Activated naive CD4-positive, alpha-beta T cell treated with anti-CD3 and anti-CD28 coated beads for 36 hours (primary cell): ENCODE results near the gene KMT5B. TPM values are rescaled to one million over a fixed set of nuclear protein-coding genes. Genes with fewer than 3 reads are reported as not detected.
A peak's percentile ranks its signal among the peaks of the same experiment; 100 is the strongest.

ENCODE experiments used
- CTCF ChIA-PET: fragments of 350-600 bp; sonication (Branson Sonifier 250); formaldehyde crosslinking; loops from one replicate; lab custom pipeline; 2021; ENCODE audit warnings: antibody characterized with exemption; lab: Charles Lee
- DNase-seq: peaks from one replicate; pipeline ENCODE4 v3.0.0-alpha.2; 2020
- H3K27ac Mint-ChIP-seq: one replicate; pipeline ENCODE4 v1.8.0; 2021; ENCODE audit warnings: mild to moderate bottlenecking, mixed read lengths
- H3K27me3 Mint-ChIP-seq: one replicate; pipeline ENCODE4 v1.8.0; 2021; ENCODE audit warnings: low read depth, mixed read lengths
- H3K36me3 Mint-ChIP-seq: one replicate; pipeline ENCODE4 v1.8.0; 2021; ENCODE audit warnings: low read depth, mixed read lengths
- H3K4me1 Mint-ChIP-seq: one replicate; pipeline ENCODE4 v1.8.0; 2021; ENCODE audit warnings: low read depth, mixed read lengths
- H3K4me3 Mint-ChIP-seq: one replicate; pipeline ENCODE4 v1.8.0; 2021; ENCODE audit warnings: mild to moderate bottlenecking, moderate library complexity, mixed read lengths
- H3K9me3 Mint-ChIP-seq: one replicate; pipeline ENCODE4 v1.8.0; 2021; ENCODE audit warnings: mixed read lengths
- intact Hi-C: fragments of 100-400 bp; cut with micrococcal nuclease; formaldehyde crosslinking; loops from one replicate; pipeline ENCODE4 v1.15.1; 2023
- total RNA-seq, 2 experiments: library from RNA; stranded (reverse); gene quantifications; one replicate each; pipeline ENCODE4 v1.2.3, GENCODE V29; 2021

The KMT5B gene
- total RNA-seq = 10 to 100 TPM; 18.4 to 21.6 TPM

GRCh38 chr11:68213135-68213515, at the start of gene KMT5B:
KMT5B (minus strand) TSS chr11:68213296; CDS start chr11:68190076, 23,220 bp downstream.
- intact Hi-C loops = loop anchor here (2.0 to 5.0 kb wide), 2 partner anchors 60 to 249 kb away; partner anchors contain the start of gene PPP6R3
- DNase-seq = peak; percentile 39
- CTCF ChIA-PET = no interaction called here
- peak within 1 kb of the TSS; percentile 89 for H3K27ac Mint-ChIP-seq
- H3K9me3 Mint-ChIP-seq = no peaks in the 10 kb centered on the region
- H3K4me1 Mint-ChIP-seq = peaks cover 46% of the 10 kb centered on the region
- H3K27me3 Mint-ChIP-seq = peaks cover 7% of the 10 kb centered on the region
- no peaks in the 10 kb centered on the region for H3K36me3 Mint-ChIP-seq
- H3K4me3 Mint-ChIP-seq = peak within 1 kb of the TSS; percentile 86

GRCh38 chr11:68262544-68262827, 49.4 kb upstream of the KMT5B start:
- Mint-ChIP-seq H3K4me1 (peaks cover 2% of the 10 kb centered on the region), H3K27ac (no peak overlapping the region), H3K9me3 (no peaks in the 10 kb centered on the region), H3K36me3 (peaks cover 28% of the 10 kb centered on the region), H3K4me3 (no peak overlapping the region), H3K27me3 (no peaks in the 10 kb centered on the region)
- intact Hi-C loops = no loop called here
- no peak for DNase-seq
- CTCF ChIA-PET = interaction anchor here (1.4 kb wide), 1 partner anchor 35 kb away, joined by 6 read pairs; no protein-coding TSS in a partner anchor

GRCh38 chr11:68261749-68262543, 48.9 kb upstream of the KMT5B start:
- H3K9me3 Mint-ChIP-seq = no peaks in the 10 kb centered on the region
- no peak overlapping the region for H3K4me3 Mint-ChIP-seq
- peaks cover 2% of the 10 kb centered on the region for H3K4me1 Mint-ChIP-seq
- no peak for DNase-seq
- intact Hi-C loops = no loop called here
- peaks cover 26% of the 10 kb centered on the region for H3K36me3 Mint-ChIP-seq
- H3K27me3 Mint-ChIP-seq = no peaks in the 10 kb centered on the region
- no peak overlapping the region for H3K27ac Mint-ChIP-seq
- CTCF ChIA-PET = interaction anchor here (1.4 to 6.2 kb wide), 2 partner anchors 36 kb away, joined by 6 to 151 read pairs; no protein-coding TSS in a partner anchor

GRCh38 chr11:68261006-68261405, 47.9 kb upstream of the KMT5B start:
- CTCF ChIA-PET = interaction anchor here (1.7 to 6.2 kb wide), 2 partner anchors 10 to 37 kb away, joined by 7 to 151 read pairs; no protein-coding TSS in a partner anchor
- intact Hi-C loops = no loop called here
- Mint-ChIP-seq H3K27ac (no peak overlapping the region), H3K36me3 (peaks cover 26% of the 10 kb centered on the region), H3K4me3 (no peak overlapping the region), H3K4me1 (peaks cover 2% of the 10 kb centered on the region), H3K27me3 (no peaks in the 10 kb centered on the region), H3K9me3 (no peaks in the 10 kb centered on the region)
- DNase-seq = no peak

- H3K4me1 Mint-ChIP-seq = peaks cover 2% of the 10 kb centered on the region
- H3K9me3 Mint-ChIP-seq = no peaks in the 10 kb centered on the region
- no peak for DNase-seq
- peaks cover 24% of the 10 kb centered on the region for H3K36me3 Mint-ChIP-seq
- CTCF ChIA-PET = interaction anchor here (0.7 to 6.2 kb wide), 3 partner anchors 10 to 548 kb away, joined by 3 to 151 read pairs (median 7); no protein-coding TSS in a partner anchor
- no peak overlapping the region for H3K27ac Mint-ChIP-seq
- intact Hi-C loops = no loop called here
- H3K4me3 Mint-ChIP-seq = no peak overlapping the region
- H3K27me3 Mint-ChIP-seq = no peaks in the 10 kb centered on the region
Measured at GRCh38 chr11:68260484-68260883, 47.4 kb upstream of the KMT5B start.

- H3K4me3 Mint-ChIP-seq = no peak overlapping the region
- CTCF ChIA-PET = interaction anchor here (1.7 to 6.2 kb wide), 3 partner anchors 11 to 51 kb away, joined by 7 to 151 read pairs (median 18); no protein-coding TSS in a partner anchor
Measured at GRCh38 chr11:68259122-68259959, 46.2 kb upstream of the KMT5B start.

GRCh38 chr11:68258363-68258765, 45.3 kb upstream of the KMT5B start:
- H3K27me3 Mint-ChIP-seq = no peaks in the 10 kb centered on the region
- peaks cover 12% of the 10 kb centered on the region for H3K36me3 Mint-ChIP-seq
- H3K4me3 Mint-ChIP-seq = no peak overlapping the region
- H3K9me3 Mint-ChIP-seq = no peaks in the 10 kb centered on the region
- no peak overlapping the region for H3K27ac Mint-ChIP-seq
- intact Hi-C loops = no loop called here
- DNase-seq = no peak
- H3K4me1 Mint-ChIP-seq = peaks cover 2% of the 10 kb centered on the region
- CTCF ChIA-PET = interaction anchor here (0.9 to 6.2 kb wide), 9 partner anchors 13 to 190 kb away, joined by 3 to 151 read pairs (median 7); partner anchors contain the start of gene C11orf24

More at GRCh38 chr11:68259122-68259959, 46.2 kb upstream of the KMT5B start:
- no peaks in the 10 kb centered on the region for H3K27me3 Mint-ChIP-seq
- peaks cover 2% of the 10 kb centered on the region for H3K4me1 Mint-ChIP-seq
- H3K27ac Mint-ChIP-seq = no peak overlapping the region
- H3K36me3 Mint-ChIP-seq = peaks cover 14% of the 10 kb centered on the region
- no peaks in the 10 kb centered on the region for H3K9me3 Mint-ChIP-seq
- DNase-seq = no peak
- intact Hi-C loops = no loop called here

GRCh38 chr11:68257477-68258362, 44.6 kb upstream of the KMT5B start:
- Mint-ChIP-seq H3K27me3 (no peaks in the 10 kb centered on the region), H3K36me3 (peaks cover 7% of the 10 kb centered on the region), H3K4me1 (peaks cover 2% of the 10 kb centered on the region), H3K27ac (no peak overlapping the region), H3K4me3 (no peak overlapping the region), H3K9me3 (no peaks in the 10 kb centered on the region)
- DNase-seq = peak; percentile 97
- CTCF ChIA-PET = interaction anchor here (0.5 to 6.2 kb wide), 26 partner anchors 8 to 728 kb away, joined by 3 to 151 read pairs (median 4); partner anchors contain the start of gene C11orf24
- intact Hi-C loops = loop anchor here (1.0 kb wide), 3 partner anchors 40 to 190 kb away; no protein-coding TSS in a partner anchor

GRCh38 chr11:68256331-68256741, 43.2 kb upstream of the KMT5B start:
- Mint-ChIP-seq H3K36me3 (no peaks in the 10 kb centered on the region), H3K4me1 (peaks cover 2% of the 10 kb centered on the region), H3K27me3 (no peaks in the 10 kb centered on the region), H3K27ac (no peak overlapping the region), H3K4me3 (no peak overlapping the region), H3K9me3 (no peaks in the 10 kb centered on the region)
- CTCF ChIA-PET = interaction anchor here (0.7 to 6.2 kb wide), 6 partner anchors 15 to 86 kb away, joined by 5 to 151 read pairs (median 8); partner anchors contain the start of gene C11orf24
- DNase-seq = no peak
- intact Hi-C loops = no loop called here

GRCh38 chr11:68255526-68255925, 42.4 kb upstream of the KMT5B start:
- Mint-ChIP-seq H3K9me3 (no peaks in the 10 kb centered on the region), H3K4me1 (peaks cover 2% of the 10 kb centered on the region), H3K4me3 (no peak overlapping the region), H3K27me3 (no peaks in the 10 kb centered on the region), H3K27ac (no peak overlapping the region), H3K36me3 (no peaks in the 10 kb centered on the region)
- CTCF ChIA-PET = interaction anchor here (0.8 to 6.2 kb wide), 2 partner anchors 43 to 77 kb away, joined by 3 to 151 read pairs; no protein-coding TSS in a partner anchor
- intact Hi-C loops = no loop called here
- no peak for DNase-seq

GRCh38 chr11:68254421-68254820, 41.3 kb upstream of the KMT5B start:
- CTCF ChIA-PET = interaction anchor here (1.2 to 5.2 kb wide), 2 partner anchors 17 to 43 kb away, joined by 3 to 43 read pairs; no protein-coding TSS in a partner anchor
- intact Hi-C loops = no loop called here
- no peaks in the 10 kb centered on the region for H3K27me3 Mint-ChIP-seq
- no peak overlapping the region for H3K4me3 Mint-ChIP-seq
- H3K27ac Mint-ChIP-seq = no peak overlapping the region
- H3K9me3 Mint-ChIP-seq = peaks cover 5% of the 10 kb centered on the region
- H3K4me1 Mint-ChIP-seq = peaks cover 2% of the 10 kb centered on the region
- H3K36me3 Mint-ChIP-seq = no peaks in the 10 kb centered on the region
- DNase-seq = no peak
